Measurements from ENCODE around the gene SYDE1. TPM values are rescaled to one million over a fixed set of nuclear protein-coding genes. Genes with fewer than 3 reads are reported as not detected.

The SYDE1 gene
- total RNA-seq, 2 donors from 2014 or later, result 42.4 to 44.6 TPM

DNA sequence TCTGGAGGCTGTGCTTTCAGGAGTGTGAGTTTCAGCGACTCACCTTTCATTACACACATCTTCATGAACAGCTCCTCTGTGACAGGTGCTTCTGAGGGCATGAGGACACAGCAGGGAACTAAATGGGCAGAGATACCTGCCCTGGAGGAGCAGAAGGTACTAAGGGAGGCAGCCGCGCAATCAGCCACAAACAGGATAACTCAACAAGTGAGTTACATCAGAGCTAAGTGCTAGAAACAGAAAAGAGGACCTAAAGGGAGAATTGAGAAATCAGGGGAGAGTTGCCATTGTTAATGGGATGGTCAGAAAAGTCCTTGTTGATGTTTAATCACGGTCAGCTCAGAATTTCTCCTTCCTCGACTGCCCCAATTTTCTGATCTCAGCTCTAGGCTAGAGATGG, 42.5 kb downstream of the SYDE1 start:
- intact Hi-C loops (cut with DNase I), result loop anchor here (1.0 to 10.0 kb wide), 2 partner anchors 55 to 57 kb away; no protein-coding TSS in a partner anchor
- no peak for DNase-seq (ENCODE audit: low spot score)

DNA sequence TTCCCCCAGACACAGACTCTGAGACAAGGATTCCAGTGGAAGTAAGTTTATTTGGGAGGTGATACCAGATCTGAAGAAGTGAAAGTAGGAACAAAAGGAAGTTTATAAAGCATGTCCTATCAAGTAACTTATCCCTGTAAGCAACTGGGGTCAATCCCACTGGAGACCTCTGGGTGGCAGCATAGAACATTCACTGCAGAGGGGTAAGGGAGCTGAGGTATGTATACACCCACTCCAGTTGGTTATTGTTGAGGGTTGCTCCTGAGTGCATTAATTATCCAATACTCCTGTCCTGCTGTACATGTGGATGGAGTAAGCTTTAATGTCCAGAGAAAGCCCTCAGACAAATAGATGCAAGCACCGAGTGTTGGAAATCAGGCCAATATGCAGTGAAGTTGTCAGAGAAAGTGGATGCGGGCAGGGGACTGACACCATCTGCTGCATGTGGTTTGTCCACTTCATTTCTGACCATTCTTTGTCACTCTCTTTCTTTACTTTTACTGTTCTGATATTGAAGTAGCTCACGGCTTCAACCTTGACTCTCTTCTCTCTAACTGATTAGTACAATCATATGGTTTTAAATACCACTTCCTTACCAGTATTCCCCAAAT, 46.9 kb downstream of the SYDE1 start:
- no peak for DNase-seq (ENCODE audit: low spot score)
- intact Hi-C loops (cut with DNase I), result loop anchor here in 1 of 2 donors (10.0 kb wide), 1 partner anchor 59 kb away; no protein-coding TSS in a partner anchor

DNA sequence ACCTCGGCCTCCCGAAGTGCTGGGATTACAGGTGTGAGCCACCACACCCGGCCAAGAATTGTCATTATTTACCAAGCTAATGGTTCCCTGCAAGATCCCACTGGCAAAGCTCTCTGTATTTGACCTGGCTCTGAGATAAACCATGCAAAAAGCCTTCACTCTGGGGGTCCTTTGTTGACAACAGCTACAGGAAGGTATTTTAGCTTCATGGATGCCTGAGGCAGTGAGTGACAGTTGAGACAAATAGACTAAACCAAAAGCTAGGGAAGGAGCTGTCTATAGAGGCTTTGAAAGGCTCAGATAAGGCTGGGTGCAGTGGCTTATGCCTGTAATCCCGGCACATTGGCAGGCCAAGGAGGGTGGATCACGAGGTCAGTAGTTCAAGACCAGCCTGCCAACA, 48.1 kb downstream of the SYDE1 start:
- intact Hi-C loops (cut with DNase I), result loop anchor here in 1 of 2 donors (10.0 kb wide), 1 partner anchor 60 kb away; no protein-coding TSS in a partner anchor

DNA sequence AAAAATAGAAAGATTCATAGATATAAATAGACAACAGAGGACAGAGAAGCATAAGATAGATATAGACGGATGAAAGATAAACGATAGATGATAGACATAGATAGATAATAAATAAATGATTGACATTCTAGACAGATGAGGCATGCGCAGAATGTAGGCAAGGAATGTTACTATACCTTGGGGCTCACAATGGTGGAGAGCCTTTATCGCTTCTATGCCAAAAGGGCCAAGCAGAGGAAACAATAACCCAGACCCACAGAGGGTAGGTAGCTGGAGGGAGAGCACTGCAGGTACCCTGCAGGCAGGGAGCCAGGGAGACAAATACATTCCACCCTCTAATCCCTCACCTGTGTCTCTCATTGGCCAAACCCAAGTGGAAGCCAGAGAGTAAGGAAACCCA, 49.2 kb downstream of the SYDE1 start:
- DNase-seq (ENCODE audit: low spot score), result no peak
- intact Hi-C loops (cut with DNase I), result loop anchor here in 1 of 2 donors (10.0 kb wide), 1 partner anchor 62 kb away; no protein-coding TSS in a partner anchor

More for the DNA sequence above, 48.1 kb downstream of the SYDE1 start:
- DNase-seq (ENCODE audit: low spot score), result no peak

DNA sequence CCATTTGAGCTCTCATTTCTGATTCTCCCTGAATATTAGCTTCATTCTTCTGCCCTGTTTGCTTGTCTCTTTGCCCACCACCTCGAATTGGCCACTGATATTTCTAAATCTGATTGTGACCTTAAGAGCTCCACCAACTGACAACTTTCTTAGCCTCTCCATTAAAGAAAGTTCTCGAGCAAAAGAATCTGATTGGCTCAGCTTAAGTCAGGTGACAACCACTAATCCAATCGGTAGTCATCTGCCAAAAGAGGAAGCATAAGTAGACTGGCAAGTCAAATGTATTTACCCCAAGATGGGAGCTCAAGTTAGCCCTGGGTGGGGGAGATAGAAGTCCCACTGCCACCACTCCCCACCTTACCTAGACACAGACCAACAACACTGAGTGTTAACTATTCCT, 52.0 kb downstream of the SYDE1 start:
- intact Hi-C loops (cut with DNase I), result loop anchor here in 1 of 2 donors (10.0 kb wide), 1 partner anchor 64 kb away; no protein-coding TSS in a partner anchor
- no peak for DNase-seq (ENCODE audit: low spot score)

DNA sequence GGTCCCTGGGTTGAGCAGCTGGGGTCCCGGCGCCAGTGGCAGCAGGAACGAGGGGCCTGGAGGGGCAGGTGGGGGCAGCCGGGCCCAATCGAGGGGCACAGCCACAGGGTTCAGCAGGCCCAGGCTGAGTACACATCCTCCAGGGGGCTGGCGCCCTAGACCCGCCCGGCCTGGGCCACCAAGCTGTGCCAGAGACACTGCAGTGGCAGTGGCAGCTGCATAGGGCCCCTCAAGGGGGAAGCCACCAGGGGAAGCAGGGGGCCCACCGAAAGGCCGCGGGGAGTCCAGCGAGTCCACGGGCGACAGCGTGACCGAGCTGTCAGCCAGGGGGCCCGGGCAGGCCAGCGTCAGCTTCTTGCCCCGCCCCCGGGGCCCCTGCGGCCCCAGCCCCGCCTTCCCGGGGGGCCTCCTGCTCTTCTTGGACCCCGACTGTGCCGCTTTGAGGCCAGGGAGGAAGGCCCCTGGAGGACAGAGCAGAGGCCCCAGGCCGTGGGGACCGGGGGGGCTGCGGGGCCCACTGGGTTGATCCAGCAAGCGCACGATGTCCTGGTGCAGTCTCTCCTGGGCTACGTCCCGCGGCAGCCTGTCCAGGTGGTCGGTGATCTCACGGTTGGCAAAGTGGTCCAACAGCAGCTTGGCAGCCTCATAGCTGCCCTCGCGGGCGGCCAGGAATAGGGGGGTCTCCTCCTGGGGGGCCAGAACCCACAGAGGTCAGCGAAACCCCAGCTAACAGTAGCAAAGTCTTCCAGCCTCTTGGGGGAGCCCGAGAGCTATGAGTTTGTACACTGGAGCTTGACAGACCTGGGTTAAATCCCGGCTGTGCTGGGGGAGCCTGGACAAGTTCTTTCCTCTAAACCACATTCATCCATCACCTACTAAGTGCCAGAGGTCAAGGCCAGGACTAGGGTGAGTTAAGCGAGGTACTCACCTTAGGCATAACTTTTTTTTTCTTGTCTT, 54.1 kb downstream of the SYDE1 start:
- intact Hi-C loops (cut with DNase I), result loop anchor here in 1 of 2 donors (5.0 kb wide), 1 partner anchor 1674 kb away; no protein-coding TSS in a partner anchor
- DNase-seq (ENCODE audit: low spot score), result no peak

Other genes starting within 250 kb of the SYDE1 start
- gene OR7A17, start 221.3 kb upstream of the SYDE1 start, total RNA-seq, result not detected
- gene OR7C2, start 165.9 kb upstream of the SYDE1 start, total RNA-seq, result not detected
- not detected for gene SLC1A6, start 127.5 kb upstream of the SYDE1 start, total RNA-seq
- not detected for gene CASP14, start 57.9 kb upstream of the SYDE1 start, total RNA-seq
- not detected for gene OR1I1, start 25.2 kb upstream of the SYDE1 start, total RNA-seq
- 100 to 1,000 TPM; 164 to 165 TPM for gene NOTCH3, start 93.6 kb downstream of the SYDE1 start, total RNA-seq
- under 1 TPM; 0.48 to 0.51 TPM for gene EPHX3, start 125.0 kb downstream of the SYDE1 start, total RNA-seq
- 10 to 100 TPM; 77.5 to 89.6 TPM for gene BRD4, start 225.1 kb downstream of the SYDE1 start, total RNA-seq